Kidney epithelial cell (primary cell): Measurements from ENCODE around the gene EEF1AKMT2. TPM values are rescaled to one million over a fixed set of nuclear protein-coding genes. Genes with fewer than 3 reads are reported as not detected.

ENCODE experiments used
- DNase-seq: peaks from one replicate; pipeline ENCODE4 v3.0.0-alpha.2; 2010; ENCODE audit warnings: low read depth
- H3K27me3 ChIP-seq: 2 replicates; pipeline ENCODE4 v1.6.0; 2011; ENCODE audit warnings: low read length; ENCODE audit not compliant: control insufficient read depth, insufficient read depth
- H3K36me3 ChIP-seq: 2 replicates; pipeline ENCODE4 v1.5.1; 2011; ENCODE audit warnings: low read length; ENCODE audit not compliant: control insufficient read depth, insufficient read depth
- H3K4me3 ChIP-seq: 2 replicates; pipeline ENCODE4 v1.5.1; 2011; ENCODE audit warnings: low read depth, mild to moderate bottlenecking, control low read depth, low read length
- CTCF ChIP-seq: IDR thresholded peaks from 2 replicates; pipeline ENCODE4 v1.5.1; 2011; ENCODE audit warnings: mild to moderate bottlenecking, moderate library complexity, low read length, control low read depth, inconsistent platforms; ENCODE audit not compliant: insufficient read depth, poor library complexity, severe bottlenecking
- total RNA-seq: library from RNA; depleted of rRNA; stranded (reverse); fragments of >200 nt; gene quantifications from 2 replicates; pipeline ENCODE4 v1.2.3, GENCODE V29; 2015

The EEF1AKMT2 gene
- total RNA-seq, 1 donor from 2014 or later, result 13.5 TPM

DNA sequence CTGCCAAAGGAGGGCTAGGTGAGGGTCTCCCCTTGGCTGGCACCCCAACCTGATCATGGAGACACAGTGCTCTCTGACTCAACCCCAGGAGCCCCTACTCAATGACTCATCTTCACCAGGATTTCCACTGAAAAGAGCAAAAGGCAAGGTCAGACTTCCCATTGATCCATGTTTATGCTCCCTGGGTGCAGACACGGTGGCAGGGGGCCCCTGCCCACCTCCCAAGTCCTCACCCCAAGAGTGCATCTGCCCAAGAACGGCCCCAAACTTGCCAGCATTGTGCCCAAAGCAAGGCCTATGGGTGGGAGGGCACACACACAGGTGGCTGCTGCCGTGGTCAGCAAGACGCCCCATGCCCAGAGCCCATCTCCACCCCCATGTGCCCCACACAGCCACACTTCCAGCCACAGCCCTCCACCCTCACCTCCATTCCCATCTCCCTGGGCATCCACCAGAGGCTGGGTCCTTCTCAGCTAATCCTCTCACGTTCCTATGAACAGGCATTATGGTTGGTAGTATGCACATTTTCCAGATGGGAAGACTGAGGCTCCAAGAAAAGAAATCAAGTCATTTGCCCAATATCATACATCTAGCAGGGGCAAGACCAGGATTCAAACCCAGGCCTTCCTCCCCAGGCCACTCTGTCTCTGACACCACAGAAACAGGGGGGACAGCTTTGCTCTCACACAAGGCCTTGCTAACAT lies 78.8 kb downstream of the EEF1AKMT2 start:
- TF ChIP-seq CTCF, result no peak

DNA sequence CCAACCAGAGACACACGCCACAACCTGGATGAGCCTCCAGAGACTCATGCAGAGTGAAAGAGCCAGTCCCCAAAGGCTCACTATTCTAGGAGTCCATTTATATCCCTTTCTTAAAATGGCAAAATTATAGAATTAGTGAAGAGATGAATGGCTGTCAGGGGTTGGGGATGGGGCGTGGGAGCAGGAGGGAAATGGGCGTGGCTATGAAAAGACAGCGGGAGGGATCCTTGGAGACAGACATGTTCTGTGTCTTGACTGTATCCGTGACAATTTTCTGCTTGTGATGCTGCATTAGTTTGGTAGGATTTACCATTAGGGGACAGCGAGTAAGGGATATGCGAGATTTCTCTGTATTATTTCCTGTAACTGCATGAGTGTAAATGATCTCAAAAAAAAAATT lies 80.5 kb downstream of the EEF1AKMT2 start:
- H3K36me3 ChIP-seq, result no peaks in the 10 kb centered on the region
- H3K27me3 ChIP-seq, result no peaks in the 10 kb centered on the region
- TF ChIP-seq CTCF, result no peak
- DNase-seq, result no peak
- H3K4me3 ChIP-seq, result no peak overlapping the region

More for the DNA sequence above, 78.8 kb downstream of the EEF1AKMT2 start:
- no peak for DNase-seq
- Histone ChIP-seq H3K36me3 (no peaks in the 10 kb centered on the region), H3K27me3 (no peaks in the 10 kb centered on the region), H3K4me3 (no peak overlapping the region)

DNA sequence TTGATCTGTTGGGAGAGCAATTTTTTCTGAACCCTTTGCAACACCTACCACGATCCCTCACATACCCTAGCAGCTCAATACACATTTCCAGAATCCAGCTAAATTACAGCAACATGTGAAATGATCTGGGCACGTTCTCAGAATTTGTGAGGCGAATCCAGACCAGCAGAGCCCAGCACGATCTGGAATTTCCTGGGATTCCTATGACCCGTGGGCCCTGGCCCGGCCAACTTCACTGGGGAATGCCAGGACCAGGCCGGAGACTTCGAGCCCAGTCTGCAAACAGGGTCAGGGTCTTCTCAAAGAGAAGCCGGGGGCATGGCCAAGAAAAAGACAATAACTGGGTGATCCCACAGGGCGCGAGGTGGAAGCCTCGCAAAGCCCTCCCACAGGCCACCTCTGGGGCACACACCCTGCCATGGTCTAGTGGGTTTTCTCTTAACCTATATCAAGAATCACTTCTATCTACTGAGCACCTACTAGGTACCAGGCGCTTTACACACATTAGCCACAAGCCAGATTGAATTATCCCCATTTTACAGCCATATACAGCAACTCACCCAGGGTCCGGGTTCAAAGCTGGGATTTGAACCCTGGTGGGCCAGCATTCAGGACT lies 81.3 kb downstream of the EEF1AKMT2 start:
- no peak for TF ChIP-seq CTCF
- no peaks in the 10 kb centered on the region for H3K27me3 ChIP-seq

GRCh38 chr10:124709861-124710260 lies 81.8 kb downstream of the EEF1AKMT2 start:
- DNase-seq, result no peak
- no peaks in the 10 kb centered on the region for H3K36me3 ChIP-seq
- H3K27me3 ChIP-seq, result no peaks in the 10 kb centered on the region
- TF ChIP-seq CTCF, result no peak
- H3K4me3 ChIP-seq, result no peak overlapping the region

More for the DNA sequence above, 81.3 kb downstream of the EEF1AKMT2 start:
- Histone ChIP-seq H3K4me3 (no peak overlapping the region), H3K36me3 (no peaks in the 10 kb centered on the region)
- DNase-seq, result no peak

DNA sequence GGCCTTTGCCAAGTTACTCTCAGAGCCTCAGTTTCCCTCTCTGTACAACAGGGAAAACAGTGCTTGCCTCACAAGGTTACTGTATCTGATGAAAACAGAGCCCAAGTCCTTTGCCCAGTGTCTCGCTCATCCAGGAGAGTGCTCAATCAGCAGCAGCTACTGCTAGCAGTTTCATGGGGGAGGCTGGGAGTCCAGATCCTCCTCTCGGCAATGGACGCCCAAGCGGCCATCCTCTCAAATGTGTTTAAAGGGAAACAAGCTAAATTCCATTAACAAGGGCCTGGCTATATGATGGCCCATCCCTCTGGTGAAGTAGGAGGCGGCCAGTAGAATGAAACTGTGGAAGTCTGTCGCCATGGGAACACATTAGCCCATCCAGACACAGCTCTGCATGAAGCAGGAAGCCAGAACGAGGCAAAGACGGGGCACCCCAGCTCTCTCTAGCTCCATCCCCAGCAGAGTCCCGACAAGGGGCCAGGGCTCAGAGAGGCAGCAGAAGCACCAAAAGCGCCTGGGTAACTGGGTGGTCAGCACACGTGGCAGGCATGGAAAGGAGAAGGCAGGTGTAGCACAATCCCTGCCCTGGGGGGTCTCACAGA lies 82.7 kb downstream of the EEF1AKMT2 start:
- Histone ChIP-seq H3K36me3 (no peaks in the 10 kb centered on the region), H3K4me3 (no peak overlapping the region), H3K27me3 (no peaks in the 10 kb centered on the region)
- no peak for DNase-seq
- TF ChIP-seq CTCF, result no peak
